Fibroblast of skin of left quadriceps (primary cell): ENCODE measurements around the gene SGIP1.
"Not testable (repeated sequence)": the region's sequence is repeated elsewhere in the genome, so short reads cannot be mapped to it uniquely, and the experiment has no call there.

ENCODE experiments used
- DNase-seq, 2 experiments: peaks; one replicate each; pipeline ENCODE4 v3.0.0-alpha.2; 2013; ENCODE audit warnings: low read depth in 2 of 2

SGIP1 gene

GRCh38 chr1:66769512-66770229 lies 235.7 kb downstream of the SGIP1 start:
- DNase-seq, result no peak

GRCh38 chr1:66770240-66770639 lies 236.3 kb downstream of the SGIP1 start:
- no peak for DNase-seq

DNA sequence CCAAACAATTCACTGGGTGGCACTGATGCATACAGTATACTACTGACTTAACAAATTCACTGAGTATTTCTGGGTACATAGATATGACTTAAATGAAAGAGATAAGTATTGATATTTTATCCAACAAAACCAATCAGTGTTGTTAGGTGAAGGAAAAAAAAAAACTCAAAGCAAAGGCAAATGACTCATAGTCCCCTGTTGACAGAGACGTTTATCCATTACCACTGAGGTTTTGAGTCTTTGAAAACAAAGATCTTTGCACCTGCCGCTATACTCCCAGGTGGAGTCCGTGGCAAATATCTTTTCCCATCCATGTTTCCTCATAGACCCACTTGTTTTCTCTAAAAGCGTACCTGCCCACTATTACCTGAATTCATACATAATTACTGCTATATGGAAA lies 236.7 kb downstream of the SGIP1 start:
- DNase-seq, result no peak

DNA sequence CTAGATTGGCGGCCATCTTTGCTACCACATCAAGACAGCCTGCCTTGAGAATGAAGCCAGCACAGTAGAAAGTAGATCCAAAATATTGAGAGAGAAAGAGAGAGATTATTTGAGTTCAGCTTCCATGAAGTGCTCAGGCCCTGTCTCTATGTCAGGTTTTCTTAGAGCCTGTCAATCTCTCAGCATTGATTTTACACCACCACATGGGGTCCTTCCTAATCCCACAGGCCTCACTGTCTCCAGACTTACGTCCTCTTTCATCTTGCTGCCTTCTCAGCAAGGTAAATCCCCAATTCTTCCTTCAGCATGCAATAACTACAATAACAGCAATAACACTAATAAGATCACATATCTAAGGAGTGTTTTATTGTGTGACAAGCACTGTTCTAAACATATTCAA lies 239.3 kb downstream of the SGIP1 start:
- no peak for DNase-seq

GRCh38 chr1:66774438-66774837 lies 240.5 kb downstream of the SGIP1 start:
- no peak for DNase-seq

GRCh38 chr1:66775646-66776045 lies 241.7 kb downstream of the SGIP1 start:
- no peak for DNase-seq

- DNase-seq, result no peak
These were observed 243.9 kb downstream of the SGIP1 start for GRCh38 chr1:66777831-66778230.

DNA sequence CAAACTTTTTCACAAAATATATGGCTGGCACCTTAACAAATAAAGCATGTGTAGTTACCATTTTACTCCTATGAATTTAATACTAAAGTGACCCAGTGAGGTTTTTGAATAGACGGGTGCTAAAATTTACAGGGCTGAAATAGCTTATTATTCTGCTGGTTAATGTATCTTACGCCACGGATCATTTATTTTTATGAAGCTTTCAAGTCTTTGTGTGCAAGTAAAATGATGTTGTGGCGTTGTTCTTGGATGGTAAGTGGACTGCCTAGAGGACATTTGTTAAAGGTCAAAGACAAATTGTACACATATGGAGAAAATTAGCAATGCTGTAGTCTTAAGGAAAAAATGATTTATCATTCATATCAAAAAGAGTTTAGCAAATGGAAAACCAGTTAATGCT lies 244.3 kb downstream of the SGIP1 start:
- no peak for DNase-seq

- DNase-seq, result no peak
These were observed 245.0 kb downstream of the SGIP1 start for GRCh38 chr1:66778969-66779368.

- no peak for DNase-seq
These were observed 245.6 kb downstream of the SGIP1 start for GRCh38 chr1:66779475-66780078.

GRCh38 chr1:66785800-66786199 lies 251.8 kb downstream of the SGIP1 start:
- not testable (repeated sequence) for DNase-seq

GRCh38 chr1:66787641-66788040 lies 253.7 kb downstream of the SGIP1 start:
- no peak for DNase-seq

- no peak for DNase-seq
These were observed 254.4 kb downstream of the SGIP1 start for GRCh38 chr1:66788231-66788939.

DNA sequence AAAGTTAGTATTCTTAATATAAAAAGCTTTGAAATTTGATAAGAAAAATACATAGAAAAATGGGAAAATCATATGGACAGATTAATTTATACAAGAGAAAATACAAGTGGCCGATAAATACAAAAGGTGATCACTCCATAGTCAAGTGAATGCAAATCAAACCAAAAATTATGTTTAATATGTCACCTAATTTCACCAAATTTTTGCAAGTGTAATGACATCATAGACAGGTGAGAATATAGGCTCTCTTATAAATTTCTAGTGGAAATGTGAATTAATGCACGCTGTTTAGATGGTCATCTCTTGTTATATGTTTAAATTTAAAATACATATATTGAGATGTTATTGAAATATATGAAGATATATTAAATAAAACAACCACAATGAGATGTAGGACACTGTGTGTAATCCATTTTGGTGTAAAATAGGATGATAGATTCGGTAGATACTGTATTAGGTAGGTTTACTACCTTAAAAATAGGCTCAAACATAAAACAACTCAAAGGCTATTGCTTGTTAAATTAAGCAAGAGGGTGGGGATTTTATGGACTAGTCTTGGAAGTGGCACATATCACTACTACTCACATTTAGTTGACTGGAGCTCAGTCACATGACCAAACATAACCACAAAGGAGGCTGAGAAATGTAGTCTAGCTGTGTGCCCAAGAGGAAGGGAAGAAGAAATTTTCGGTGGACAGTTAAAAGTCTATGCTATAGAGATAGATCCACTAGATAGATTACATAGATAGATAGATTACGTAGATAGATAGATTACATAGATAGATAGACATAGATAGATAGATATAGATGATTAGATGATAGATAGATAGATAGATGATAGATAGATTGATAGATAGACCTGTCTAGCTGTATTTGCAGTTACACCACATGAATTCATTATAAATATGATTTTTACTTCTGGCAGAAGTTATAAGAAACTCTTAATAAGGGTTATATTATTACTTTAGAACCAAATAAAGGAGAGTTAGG lies 258.0 kb downstream of the SGIP1 start:
- no peak for DNase-seq

GRCh38 chr1:66795839-66796238 lies 261.9 kb downstream of the SGIP1 start:
- DNase-seq, result not testable (repeated sequence)
